GM12873 (cell line): ENCODE data around the gene CHAC1.

Experiments used
- TF ChIP-seq, protein P1 (sequence below): IDR thresholded peaks from 2 replicates; pipeline ENCODE4 v1.5.1; 2012; ENCODE audit warnings: low read depth, mild to moderate bottlenecking, moderate library complexity, low read length, control low read depth; ENCODE audit not compliant: insufficient read depth; ENCODE audit errors: missing control alignments

CHAC1 gene

GRCh38 chr15:40925863-40926658 is 27.2 kb upstream of the CHAC1 start:
- TF ChIP-seq, protein P1, sequence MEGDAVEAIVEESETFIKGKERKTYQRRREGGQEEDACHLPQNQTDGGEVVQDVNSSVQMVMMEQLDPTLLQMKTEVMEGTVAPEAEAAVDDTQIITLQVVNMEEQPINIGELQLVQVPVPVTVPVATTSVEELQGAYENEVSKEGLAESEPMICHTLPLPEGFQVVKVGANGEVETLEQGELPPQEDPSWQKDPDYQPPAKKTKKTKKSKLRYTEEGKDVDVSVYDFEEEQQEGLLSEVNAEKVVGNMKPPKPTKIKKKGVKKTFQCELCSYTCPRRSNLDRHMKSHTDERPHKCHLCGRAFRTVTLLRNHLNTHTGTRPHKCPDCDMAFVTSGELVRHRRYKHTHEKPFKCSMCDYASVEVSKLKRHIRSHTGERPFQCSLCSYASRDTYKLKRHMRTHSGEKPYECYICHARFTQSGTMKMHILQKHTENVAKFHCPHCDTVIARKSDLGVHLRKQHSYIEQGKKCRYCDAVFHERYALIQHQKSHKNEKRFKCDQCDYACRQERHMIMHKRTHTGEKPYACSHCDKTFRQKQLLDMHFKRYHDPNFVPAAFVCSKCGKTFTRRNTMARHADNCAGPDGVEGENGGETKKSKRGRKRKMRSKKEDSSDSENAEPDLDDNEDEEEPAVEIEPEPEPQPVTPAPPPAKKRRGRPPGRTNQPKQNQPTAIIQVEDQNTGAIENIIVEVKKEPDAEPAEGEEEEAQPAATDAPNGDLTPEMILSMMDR, result peak; percentile 4

DNA sequence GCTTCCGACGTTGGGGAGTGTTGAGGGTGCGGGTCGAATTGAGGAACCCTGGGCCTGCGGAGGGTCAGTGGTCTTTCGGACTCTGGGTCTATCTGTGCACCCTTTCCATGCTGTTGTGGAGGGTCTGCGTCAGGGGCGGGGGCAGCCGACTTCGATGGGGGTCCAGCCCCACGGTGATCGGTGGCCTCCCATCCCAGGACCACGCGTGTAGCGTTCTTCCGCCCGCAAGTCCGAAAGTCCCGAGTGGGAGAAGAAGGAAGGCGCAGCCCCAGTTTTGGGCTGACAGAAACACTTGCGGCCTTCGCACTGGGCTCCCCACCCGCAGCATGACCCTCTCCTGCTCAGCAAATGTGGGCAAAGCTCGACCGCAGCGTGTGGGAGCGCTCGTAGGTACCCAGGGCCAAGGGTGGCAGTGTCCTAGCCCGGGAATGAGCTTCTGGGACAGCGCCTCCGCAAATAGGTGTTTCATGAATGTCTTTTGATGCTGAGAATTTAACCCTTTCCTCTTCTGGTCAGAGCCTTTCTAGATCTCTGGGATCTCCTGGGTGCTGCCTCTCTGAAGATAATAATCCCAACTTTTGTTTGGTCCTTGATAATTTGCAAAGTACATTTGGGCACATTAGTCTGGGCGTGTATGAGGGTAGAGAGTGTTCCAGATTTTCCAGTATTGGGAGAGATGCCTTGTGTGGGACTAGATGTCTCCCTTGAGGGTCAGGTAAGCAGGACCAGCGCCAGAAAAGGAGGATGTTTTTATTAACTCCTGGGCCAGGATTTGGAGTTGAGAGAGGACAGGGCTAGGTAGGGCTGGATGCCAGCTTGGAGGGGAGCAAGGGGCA is 26.4 kb upstream of the CHAC1 start:
- TF ChIP-seq, protein P1, result no peak

DNA sequence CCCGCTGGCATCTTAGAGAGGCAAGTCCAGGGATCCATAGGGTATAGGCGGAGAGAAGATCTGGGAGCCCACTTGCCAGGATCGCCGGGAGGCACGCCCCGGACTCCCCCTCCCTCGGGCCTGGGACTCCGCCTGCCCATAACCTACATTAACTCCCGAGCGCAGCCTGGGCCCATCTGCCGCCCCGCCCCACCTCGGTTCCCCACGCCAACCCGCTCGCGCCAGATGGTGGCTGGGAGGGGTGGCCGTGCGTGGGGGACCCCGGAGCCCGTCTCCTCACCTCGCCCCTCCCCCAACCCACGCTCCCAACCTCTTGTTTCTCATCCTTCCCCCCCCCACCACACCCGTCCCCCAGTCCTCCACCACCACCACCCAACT is 25.8 kb upstream of the CHAC1 start:
- TF ChIP-seq, protein P1, result no peak

- TF ChIP-seq, protein P1, result no peak
These were observed 25.1 kb upstream of the CHAC1 start for GRCh38 chr15:40927873-40928806.

DNA sequence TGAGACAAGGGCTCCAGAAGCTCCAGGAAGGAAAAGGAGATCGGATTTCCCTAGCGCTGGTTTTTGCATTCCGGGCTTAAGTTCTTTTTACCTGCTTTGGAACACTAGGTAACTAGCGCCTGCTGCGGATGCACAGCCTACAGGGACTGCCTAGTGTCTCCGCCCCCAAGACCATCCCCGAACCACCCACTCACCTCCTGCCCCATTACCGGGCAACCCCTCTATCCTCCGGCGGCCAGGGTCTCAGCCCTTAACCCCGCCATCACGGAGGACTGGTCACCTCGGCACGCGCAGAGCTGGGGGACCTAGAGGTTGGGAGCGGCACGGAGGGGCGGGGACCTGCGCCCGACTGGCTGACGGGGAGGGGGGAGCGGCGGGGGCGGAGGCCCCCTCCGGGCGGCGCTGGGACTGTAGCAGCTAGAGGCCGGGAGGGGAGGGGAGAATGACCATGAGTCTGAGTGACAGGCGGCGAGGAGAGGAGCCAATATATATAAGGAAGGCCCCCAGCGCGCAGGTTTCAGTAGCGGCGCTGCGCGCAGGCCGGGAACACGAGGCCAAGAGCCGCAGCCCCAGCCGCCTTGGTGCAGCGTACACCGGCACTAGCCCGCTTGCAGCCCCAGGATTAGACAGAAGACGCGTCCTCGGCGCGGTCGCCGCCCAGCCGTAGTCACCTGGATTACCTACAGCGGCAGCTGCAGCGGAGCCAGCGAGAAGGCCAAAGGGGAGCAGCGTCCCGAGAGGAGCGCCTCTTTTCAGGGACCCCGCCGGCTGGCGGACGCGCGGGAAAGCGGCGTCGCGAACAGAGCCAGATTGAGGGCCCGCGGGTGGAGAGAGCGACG is 24.2 kb upstream of the CHAC1 start, which contains the start of gene DLL4:
Gene DLL4 (plus strand): TSS at position 520 of the 839 bp plus-strand sequence. CDS start 329 bp downstream, outside the sequence.
- TF ChIP-seq, protein P1, result no peak

DNA sequence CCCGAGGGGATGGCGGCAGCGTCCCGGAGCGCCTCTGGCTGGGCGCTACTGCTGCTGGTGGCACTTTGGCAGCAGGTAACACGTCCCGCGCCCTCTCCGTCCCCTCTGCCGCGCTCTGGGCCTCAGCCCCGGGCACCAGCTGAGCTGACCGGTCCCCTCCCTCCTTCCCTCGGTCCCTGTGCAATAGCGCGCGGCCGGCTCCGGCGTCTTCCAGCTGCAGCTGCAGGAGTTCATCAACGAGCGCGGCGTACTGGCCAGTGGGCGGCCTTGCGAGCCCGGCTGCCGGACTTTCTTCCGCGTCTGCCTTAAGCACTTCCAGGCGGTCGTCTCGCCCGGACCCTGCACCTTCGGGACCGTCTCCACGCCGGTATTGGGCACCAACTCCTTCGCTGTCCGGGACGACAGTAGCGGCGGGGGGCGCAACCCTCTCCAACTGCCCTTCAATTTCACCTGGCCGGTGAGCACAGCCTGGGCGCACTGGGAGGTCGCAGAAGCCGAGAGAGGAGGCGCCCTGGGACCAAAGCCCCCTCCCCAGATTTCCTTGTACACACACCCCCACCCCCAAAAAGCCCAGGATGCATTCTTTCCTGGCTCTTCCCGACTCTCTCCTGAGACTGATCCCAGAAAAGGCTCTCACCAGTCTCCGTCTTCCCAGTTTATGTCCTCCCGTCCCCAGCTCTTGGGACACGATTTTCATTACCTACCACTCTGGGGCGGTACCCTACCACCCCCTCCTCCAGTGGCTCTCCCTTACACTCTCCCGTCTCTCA is 23.4 kb upstream of the CHAC1 start:
- TF ChIP-seq, protein P1, result no peak
